CD8-positive, alpha-beta memory T cell (primary cell): ENCODE measurements around the gene ZNF581. TPM values are rescaled to one million over a fixed set of nuclear protein-coding genes. Genes with fewer than 3 reads are reported as not detected.

Experiments
- CTCF ChIA-PET: fragments of 350-600 bp; sonication (Branson Sonifier 250); formaldehyde crosslinking; loops from one replicate; lab custom pipeline; 2021; ENCODE audit warnings: antibody characterized with exemption; lab: Charles Lee
- POLR2A ChIA-PET: fragments of 350-600 bp; sonication (Branson Sonifier 250); formaldehyde crosslinking; loops from one replicate; lab custom pipeline; 2021; ENCODE audit warnings: antibody characterized with exemption; lab: Charles Lee
- DNase-seq, 5 donors: peaks; one replicate each; pipeline versions ENCODE4 v3.0.0 to v3.0.0-alpha.2; 2020 to 2022; ENCODE audit warnings: mixed read lengths in 1 of 5
- H3K27ac ChIP-seq: one replicate; pipeline ENCODE4 v1.7.0; 2013; ENCODE audit warnings: low read depth, mild to moderate bottlenecking, low read length, moderate library complexity
- H3K27me3 ChIP-seq: 2 replicates; pipeline ENCODE4 v1.7.0; 2013; ENCODE audit warnings: low read length, mild to moderate bottlenecking; ENCODE audit not compliant: insufficient read depth, poor library complexity, severe bottlenecking
- H3K36me3 ChIP-seq: 2 replicates; pipeline ENCODE4 v1.7.0; 2013; ENCODE audit warnings: mild to moderate bottlenecking, low read length, moderate library complexity; ENCODE audit not compliant: insufficient read depth
- H3K4me1 ChIP-seq: 2 replicates; pipeline ENCODE4 v1.7.0; 2013; ENCODE audit warnings: mild to moderate bottlenecking, low read length, moderate library complexity; ENCODE audit not compliant: insufficient read depth
- H3K4me3 ChIP-seq: 2 replicates; pipeline ENCODE4 v1.7.0; 2013; ENCODE audit warnings: mild to moderate bottlenecking, low read length
- H3K9me3 ChIP-seq: 2 replicates; pipeline ENCODE4 v1.7.0; 2013; ENCODE audit warnings: mild to moderate bottlenecking, low read length
- H3K27ac Mint-ChIP-seq, 8 donors: one replicate each; pipeline ENCODE4 v1.8.0; 2020 to 2021; ENCODE audit warnings: mixed read lengths in 8 of 8, mild to moderate bottlenecking in 6 of 8, inconsistent platforms in 3 of 8, moderate library complexity in 3 of 8
- H3K27me3 Mint-ChIP-seq, 2 donors: one replicate each; pipeline ENCODE4 v1.8.0; 2020 to 2021; ENCODE audit warnings: mixed read lengths in 2 of 2, mild to moderate bottlenecking in 1 of 2, moderate library complexity in 1 of 2
- H3K36me3 Mint-ChIP-seq, 3 donors: one replicate each; pipeline ENCODE4 v1.8.0; 2020 to 2021; ENCODE audit warnings: mixed read lengths in 3 of 3, inconsistent platforms in 1 of 3, mild to moderate bottlenecking in 1 of 3
- H3K4me1 Mint-ChIP-seq, 3 donors: one replicate each; pipeline ENCODE4 v1.8.0; 2020 to 2021; ENCODE audit warnings: mixed read lengths in 3 of 3, inconsistent platforms in 1 of 3, mild to moderate bottlenecking in 1 of 3
- H3K4me3 Mint-ChIP-seq, 7 donors: one replicate each; pipeline ENCODE4 v1.8.0; 2020 to 2021; ENCODE audit warnings: mixed read lengths in 7 of 7, mild to moderate bottlenecking in 6 of 7, moderate library complexity in 4 of 7, inconsistent platforms in 2 of 7
- H3K9me3 Mint-ChIP-seq, 5 donors: one replicate each; pipeline ENCODE4 v1.8.0; 2020 to 2022; ENCODE audit warnings: mixed read lengths in 5 of 5, mild to moderate bottlenecking in 3 of 5, moderate library complexity in 2 of 5, inconsistent platforms in 1 of 5
- polyA plus RNA-seq: library from polyadenylated mRNA; unstranded; fragments of 300-500 nt; fragmentation: Illumina TruSeq; gene quantifications from one replicate; pipeline ENCODE4 v1.2.3, GENCODE V29; 2021
- total RNA-seq, 2 experiments: library from RNA; stranded (reverse); gene quantifications; one replicate each; pipeline ENCODE4 v1.2.3, GENCODE V29; 2021

Gene ZNF581
- total and polyA plus RNA-seq, 3 experiments from 2014 or later: 23.4 to 34.4 (median 32.8) TPM

GRCh38 chr19:55644842-55645511 is 1.5 kb downstream of the ZNF581 start:
- no peak overlapping the region for H3K4me3 ChIP-seq
- peak overlapping the region; percentile 72 for H3K27ac ChIP-seq

GRCh38 chr19:55645512-55645881 is 2.0 kb downstream of the ZNF581 start:
- Histone ChIP-seq H3K9me3 (no peaks in the 10 kb centered on the region), H3K36me3 (peaks cover 4% of the 10 kb centered on the region), H3K4me1 (peaks cover 34% of the 10 kb centered on the region), H3K27me3 (no peaks in the 10 kb centered on the region), H3K4me3 (no peak overlapping the region), H3K27ac (no peak overlapping the region)
- H3K4me1 Mint-ChIP-seq: peaks cover 36 to 61% (median 44%) of the 10 kb centered on the region in 3 donors
- peaks cover 0 to 3% (median 0%) of the 10 kb centered on the region in 5 donors for H3K9me3 Mint-ChIP-seq
- CTCF ChIA-PET: interaction anchor here (1.1 to 3.9 kb wide), 2 partner anchors 8 to 9 kb away, joined by 4 to 18 read pairs; no protein-coding TSS in a partner anchor
- peak overlapping the region in 3 of 8 donors; percentile 50 to 82 (median 66) for H3K27ac Mint-ChIP-seq
- H3K27me3 Mint-ChIP-seq: no peaks in the 10 kb centered on the region
- H3K4me3 Mint-ChIP-seq: peak overlapping the region in 6 of 7 donors; percentile 52 to 90 (median 63)
- peaks cover 0 to 15% (median 0%) of the 10 kb centered on the region in 3 donors for H3K36me3 Mint-ChIP-seq
- DNase-seq: no peak
- POLR2A ChIA-PET: interaction anchor here (2.0 kb wide), 1 partner anchor 9 kb away, joined by 6 read pairs; the partner anchor contains the start of gene U2AF2

More at GRCh38 chr19:55644842-55645511, 1.5 kb downstream of the ZNF581 start:
- Mint-ChIP-seq H3K27me3 (no peaks in the 10 kb centered on the region), H3K4me3 (peak overlapping the region; percentile 84 to 98 (median 90)), H3K9me3 (peaks cover 0 to 3% (median 0%) of the 10 kb centered on the region in 5 donors), H3K4me1 (peaks cover 39 to 63% (median 49%) of the 10 kb centered on the region in 3 donors), H3K36me3 (peaks cover 0 to 15% (median 0%) of the 10 kb centered on the region in 3 donors), H3K27ac (peak overlapping the region in 1 of 8 donors; percentile 85)
- Histone ChIP-seq H3K27me3 (no peaks in the 10 kb centered on the region), H3K4me1 (peaks cover 37% of the 10 kb centered on the region), H3K9me3 (no peaks in the 10 kb centered on the region), H3K36me3 (peaks cover 4% of the 10 kb centered on the region)
- DNase-seq: no peak
- ChIA-PET POLR2A (interaction anchor here (2.0 kb wide), 1 partner anchor 10 kb away, joined by 6 read pairs; the partner anchor contains the start of gene U2AF2), CTCF (interaction anchor here (1.1 to 3.9 kb wide), 4 partner anchors 8 to 13 kb away, joined by 3 to 18 read pairs (median 4); no protein-coding TSS in a partner anchor)

GRCh38 chr19:55646889-55647731 is 3.7 kb downstream of the ZNF581 start:
- H3K27ac Mint-ChIP-seq: peak overlapping the region in 4 of 8 donors; percentile 63 to 86 (median 74)
- H3K4me1 Mint-ChIP-seq: peaks cover 27 to 50% (median 34%) of the 10 kb centered on the region in 3 donors
- POLR2A ChIA-PET: interaction anchor here (0.6 to 3.0 kb wide), 5 partner anchors 12 to 170 kb away, joined by 3 to 12 read pairs (median 3); partner anchors contain the start of gene ZNF784

GRCh38 chr19:55647732-55648584 is 4.5 kb downstream of the ZNF581 start, which contains the start of gene CCDC106:
TSS of gene CCDC106 (plus strand) at chr19:55648212. CDS start at chr19:55649047, 835 bp downstream.
- peaks cover 0 to 5% (median 0%) of the 10 kb centered on the region in 5 donors for H3K9me3 Mint-ChIP-seq
- H3K4me1 ChIP-seq: peaks cover 28% of the 10 kb centered on the region
- H3K4me1 Mint-ChIP-seq: peaks cover 23 to 46% (median 30%) of the 10 kb centered on the region in 3 donors
- CTCF ChIA-PET: interaction anchor here (1.0 to 3.9 kb wide), 3 partner anchors 9 to 16 kb away, joined by 3 to 26 read pairs (median 18); no protein-coding TSS in a partner anchor
- peak within 1 kb of the TSS in 6 of 8 donors; percentile 61 to 86 (median 66) for H3K27ac Mint-ChIP-seq
- H3K27ac ChIP-seq: peak within 1 kb of the TSS; percentile 69
- H3K4me3 ChIP-seq: peak within 1 kb of the TSS; percentile 63
- peaks cover 0 to 13% (median 0%) of the 10 kb centered on the region in 3 donors for H3K36me3 Mint-ChIP-seq
- POLR2A ChIA-PET: interaction anchor here (0.7 to 3.0 kb wide), 4 partner anchors 12 to 24 kb away, joined by 3 to 12 read pairs (median 4); partner anchors contain the start of gene ZNF784
- no peaks in the 10 kb centered on the region for H3K27me3 Mint-ChIP-seq
- no peaks in the 10 kb centered on the region for H3K27me3 ChIP-seq
- no peaks in the 10 kb centered on the region for H3K9me3 ChIP-seq
- DNase-seq: peak in 3 of 5 donors; percentile 31 to 72 (median 63)
- H3K4me3 Mint-ChIP-seq: peak within 1 kb of the TSS; percentile 67 to 87 (median 73)
- H3K36me3 ChIP-seq: peaks cover 4% of the 10 kb centered on the region

More at GRCh38 chr19:55646889-55647731, 3.7 kb downstream of the ZNF581 start:
- peak overlapping the region; percentile 63 for H3K4me3 ChIP-seq
- Mint-ChIP-seq H3K36me3 (peaks cover 0 to 13% (median 0%) of the 10 kb centered on the region in 3 donors), H3K27me3 (no peaks in the 10 kb centered on the region), H3K9me3 (peaks cover 0 to 5% (median 0%) of the 10 kb centered on the region in 5 donors), H3K4me3 (peak overlapping the region; percentile 54 to 86 (median 70))
- no peak for DNase-seq
- H3K36me3 ChIP-seq: peaks cover 4% of the 10 kb centered on the region
- peak overlapping the region; percentile 69 for H3K27ac ChIP-seq
- no peaks in the 10 kb centered on the region for H3K9me3 ChIP-seq
- no peaks in the 10 kb centered on the region for H3K27me3 ChIP-seq
- CTCF ChIA-PET: interaction anchor here (1.2 to 3.9 kb wide), 3 partner anchors 10 to 143 kb away, joined by 3 to 26 read pairs (median 18); no protein-coding TSS in a partner anchor
- H3K4me1 ChIP-seq: peaks cover 29% of the 10 kb centered on the region

- POLR2A ChIA-PET: interaction anchor here (3.0 kb wide), 1 partner anchor 13 kb away, joined by 12 read pairs; no protein-coding TSS in a partner anchor
- Mint-ChIP-seq H3K36me3 (peaks cover 0 to 13% (median 0%) of the 10 kb centered on the region in 3 donors), H3K4me3 (peak overlapping the region; percentile 58 to 87 (median 67)), H3K9me3 (peaks cover 0 to 2% (median 0%) of the 10 kb centered on the region in 5 donors), H3K4me1 (peaks cover 17 to 43% (median 24%) of the 10 kb centered on the region in 3 donors), H3K27me3 (peaks cover 0 to 1% of the 10 kb centered on the region in 2 donors), H3K27ac (peak overlapping the region in 1 of 8 donors; percentile 46)
- Histone ChIP-seq H3K9me3 (no peaks in the 10 kb centered on the region), H3K4me3 (peak overlapping the region; percentile 63), H3K27me3 (no peaks in the 10 kb centered on the region), H3K4me1 (peaks cover 24% of the 10 kb centered on the region), H3K36me3 (peaks cover 4% of the 10 kb centered on the region), H3K27ac (peak overlapping the region; percentile 69)
- CTCF ChIA-PET: interaction anchor here (0.8 to 3.9 kb wide), 4 partner anchors 10 to 17 kb away, joined by 3 to 26 read pairs (median 10); no protein-coding TSS in a partner anchor
- DNase-seq: no peak
Observed at GRCh38 chr19:55648585-55649267, 5.3 kb downstream of the ZNF581 start.
